Mucosa of descending colon (tissue), 3 donors: ENCODE results near the gene CYTH1. TPM values are rescaled to one million over a fixed set of nuclear protein-coding genes. Genes with fewer than 3 reads are reported as not detected.

Experiments used
- ATAC-seq: fragments of 200-7000 bp; cut with Tn5 transposase; one replicate; pipeline ENCODE4 v1.9.1; 2020; ENCODE audit warnings: mild to moderate bottlenecking, moderate library complexity
- DNase-seq, 3 donors: peaks; one replicate each; pipeline ENCODE4 v3.0.0-alpha.2; 2020
- H3K36me3 ChIP-seq: fragments of 200-600 bp; one replicate; pipeline ENCODE4 v1.8.0; 2021; ENCODE audit warnings: low read depth, mild to moderate bottlenecking
- H3K4me1 ChIP-seq: fragments of 200-600 bp; one replicate; pipeline ENCODE4 v1.8.0; 2021; ENCODE audit warnings: low read depth, mild to moderate bottlenecking
- H3K4me3 ChIP-seq: fragments of 200-600 bp; one replicate; pipeline ENCODE4 v1.8.0; 2021; ENCODE audit warnings: mild to moderate bottlenecking
- H3K9me3 ChIP-seq: fragments of 200-600 bp; one replicate; pipeline ENCODE4 v1.8.0; 2021; ENCODE audit warnings: mild to moderate bottlenecking
- intact Hi-C, 2 donors: fragments of 100-400 bp; cut with DNase I in 1 of 2; cut with micrococcal nuclease in 1 of 2; formaldehyde crosslinking; loops; one replicate each; pipeline versions ENCODE4 v1.11.0 to v1.11.1; 2022; cut with DNase I, micrococcal nuclease
- total RNA-seq, 3 donors: library from RNA; stranded (reverse); fragmentation: NEBNext Ultra II Directional in 2 of 3; extraction: Animal tissue kit (Norgen Biotek cat#: 25700) in 2 of 3; gene quantifications; one replicate each; pipeline versions ENCODE4 v1.2.1 to v1.2.4, GENCODE V29; 2021 to 2023
- TF ChIP-seq, protein P1 (sequence below): fragments of 200-600 bp; IDR thresholded peaks from one replicate; pipeline ENCODE4 v1.8.0; 2022; ENCODE audit warnings: antibody characterized with exemption, mild to moderate bottlenecking
- donor health status: DM: no; HTN: no; CAD: no; lungs with moderate emphysema.
- donor health status: DM: no; HTN: no; CAD: no.
- donor health status: DM: no; HTN: yes; CAD: no.

The CYTH1 gene
- total RNA-seq, 3 donors from 2014 or later, result 60.3 to 99.4 (median 91.6) TPM

DNA sequence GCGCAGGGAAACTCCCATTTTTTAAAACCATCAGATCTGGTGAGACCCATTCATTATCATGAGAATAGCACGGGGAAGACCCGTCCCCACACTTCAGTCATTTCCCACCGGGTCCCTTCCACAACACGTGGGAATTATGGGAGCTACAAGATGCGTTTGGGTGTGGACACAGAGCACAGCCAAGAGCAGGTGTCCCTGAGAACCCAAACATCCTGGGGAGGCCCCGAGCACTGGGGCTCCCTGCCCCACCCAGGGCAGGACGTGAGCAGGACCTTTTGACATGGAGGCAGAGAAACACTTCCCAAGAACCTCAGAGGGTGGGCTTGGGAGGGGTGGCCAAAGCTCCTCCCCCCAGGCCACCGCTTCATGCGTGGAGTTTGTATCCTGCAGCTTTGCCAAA is 115.0 kb downstream of the CYTH1 start:
- H3K36me3 ChIP-seq, result no peaks in the 10 kb centered on the region
- no peak for DNase-seq
- TF ChIP-seq, protein P1, sequence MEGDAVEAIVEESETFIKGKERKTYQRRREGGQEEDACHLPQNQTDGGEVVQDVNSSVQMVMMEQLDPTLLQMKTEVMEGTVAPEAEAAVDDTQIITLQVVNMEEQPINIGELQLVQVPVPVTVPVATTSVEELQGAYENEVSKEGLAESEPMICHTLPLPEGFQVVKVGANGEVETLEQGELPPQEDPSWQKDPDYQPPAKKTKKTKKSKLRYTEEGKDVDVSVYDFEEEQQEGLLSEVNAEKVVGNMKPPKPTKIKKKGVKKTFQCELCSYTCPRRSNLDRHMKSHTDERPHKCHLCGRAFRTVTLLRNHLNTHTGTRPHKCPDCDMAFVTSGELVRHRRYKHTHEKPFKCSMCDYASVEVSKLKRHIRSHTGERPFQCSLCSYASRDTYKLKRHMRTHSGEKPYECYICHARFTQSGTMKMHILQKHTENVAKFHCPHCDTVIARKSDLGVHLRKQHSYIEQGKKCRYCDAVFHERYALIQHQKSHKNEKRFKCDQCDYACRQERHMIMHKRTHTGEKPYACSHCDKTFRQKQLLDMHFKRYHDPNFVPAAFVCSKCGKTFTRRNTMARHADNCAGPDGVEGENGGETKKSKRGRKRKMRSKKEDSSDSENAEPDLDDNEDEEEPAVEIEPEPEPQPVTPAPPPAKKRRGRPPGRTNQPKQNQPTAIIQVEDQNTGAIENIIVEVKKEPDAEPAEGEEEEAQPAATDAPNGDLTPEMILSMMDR, result no peak
- H3K4me3 ChIP-seq, result no peak overlapping the region
- ATAC-seq, result no peak
- intact Hi-C loops, result no loop called here
- peaks cover 8% of the 10 kb centered on the region for H3K4me1 ChIP-seq
- H3K9me3 ChIP-seq, result no peaks in the 10 kb centered on the region

DNA sequence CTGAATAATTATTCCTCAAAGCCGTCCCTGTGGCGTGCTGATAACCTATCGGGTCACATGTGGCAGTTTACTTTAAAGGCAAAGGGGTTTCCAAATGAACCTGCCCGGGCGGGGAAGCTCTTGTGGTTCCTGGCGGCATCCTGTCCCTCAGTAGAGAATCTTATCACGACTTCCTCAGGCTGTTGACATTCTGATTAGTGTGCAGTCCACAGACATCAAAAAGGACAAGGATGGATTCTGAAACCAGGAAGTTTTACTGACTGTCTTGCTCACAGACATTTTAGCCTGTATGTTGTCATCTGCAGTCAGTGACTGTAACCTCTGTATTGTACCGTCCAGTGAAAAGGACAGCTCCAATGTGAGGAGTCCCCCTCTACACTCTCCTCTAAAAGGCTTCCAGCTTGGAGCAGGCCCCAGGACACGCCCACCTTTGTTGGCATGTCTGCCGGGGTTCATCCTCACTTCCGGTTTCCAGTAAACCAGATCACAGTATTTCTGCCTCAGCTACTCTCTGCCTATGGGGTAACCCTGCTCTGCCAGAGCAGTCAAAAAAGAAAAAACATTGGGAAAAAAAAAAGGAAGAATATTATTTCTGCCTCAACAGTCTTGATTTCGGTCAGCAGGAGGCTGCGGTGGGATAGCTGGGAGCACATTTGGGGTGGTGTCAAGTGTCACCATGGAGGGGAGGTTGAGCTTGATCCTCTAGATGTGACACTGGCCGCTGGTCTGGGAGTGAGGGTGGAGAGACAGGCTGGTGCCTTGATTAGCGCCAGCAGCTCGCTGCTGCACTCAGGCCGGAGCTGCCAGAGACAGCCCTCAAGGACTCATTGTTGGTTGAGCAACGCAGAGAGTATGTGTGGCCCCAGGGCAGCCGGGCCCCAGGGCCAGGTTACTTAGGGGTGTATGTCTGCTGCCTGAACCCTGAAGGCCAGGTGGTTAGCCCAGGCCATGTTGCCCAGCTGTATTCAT is 115.8 kb downstream of the CYTH1 start:
- H3K4me1 ChIP-seq, result peaks cover 8% of the 10 kb centered on the region
- H3K36me3 ChIP-seq, result no peaks in the 10 kb centered on the region
- H3K4me3 ChIP-seq, result no peak overlapping the region
- DNase-seq (peak in 1 of 3 donors; percentile 36), ATAC-seq (peak; percentile 22)
- no peaks in the 10 kb centered on the region for H3K9me3 ChIP-seq
- TF ChIP-seq, protein P1, result no peak
- intact Hi-C loops, result no loop called here

DNA sequence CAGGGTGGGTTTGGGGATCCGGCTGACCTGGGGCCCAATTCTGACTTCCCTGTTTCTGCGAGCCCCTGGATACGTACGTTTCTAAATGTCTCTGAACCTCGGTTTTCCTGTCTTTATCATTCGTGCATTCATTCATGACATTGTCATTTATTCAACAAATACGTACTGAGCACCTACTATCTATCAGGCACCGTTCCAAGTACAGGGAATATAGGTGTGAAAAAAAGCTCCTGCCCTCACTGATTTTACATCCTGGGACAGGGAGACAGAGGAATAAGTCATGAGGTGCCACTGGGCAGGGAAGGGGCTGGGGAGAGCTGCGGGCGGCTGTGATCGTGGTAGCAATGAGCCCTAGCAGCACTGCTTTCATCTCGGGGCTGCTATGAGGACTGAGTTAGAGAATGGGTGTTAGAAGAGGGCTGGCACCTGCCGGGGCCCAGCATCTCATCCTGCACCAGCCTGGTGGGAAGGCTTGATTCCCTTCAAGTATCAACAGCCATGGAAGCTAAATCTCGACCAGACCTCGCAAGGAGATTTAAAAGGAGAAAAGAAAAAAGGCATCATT is 116.6 kb downstream of the CYTH1 start:
- TF ChIP-seq, protein P1, result no peak
- ATAC-seq (no peak), DNase-seq (no peak)
- no peaks in the 10 kb centered on the region for H3K36me3 ChIP-seq
- no peaks in the 10 kb centered on the region for H3K9me3 ChIP-seq
- H3K4me1 ChIP-seq, result peaks cover 8% of the 10 kb centered on the region
- H3K4me3 ChIP-seq, result no peak overlapping the region
- intact Hi-C loops, result no loop called here

DNA sequence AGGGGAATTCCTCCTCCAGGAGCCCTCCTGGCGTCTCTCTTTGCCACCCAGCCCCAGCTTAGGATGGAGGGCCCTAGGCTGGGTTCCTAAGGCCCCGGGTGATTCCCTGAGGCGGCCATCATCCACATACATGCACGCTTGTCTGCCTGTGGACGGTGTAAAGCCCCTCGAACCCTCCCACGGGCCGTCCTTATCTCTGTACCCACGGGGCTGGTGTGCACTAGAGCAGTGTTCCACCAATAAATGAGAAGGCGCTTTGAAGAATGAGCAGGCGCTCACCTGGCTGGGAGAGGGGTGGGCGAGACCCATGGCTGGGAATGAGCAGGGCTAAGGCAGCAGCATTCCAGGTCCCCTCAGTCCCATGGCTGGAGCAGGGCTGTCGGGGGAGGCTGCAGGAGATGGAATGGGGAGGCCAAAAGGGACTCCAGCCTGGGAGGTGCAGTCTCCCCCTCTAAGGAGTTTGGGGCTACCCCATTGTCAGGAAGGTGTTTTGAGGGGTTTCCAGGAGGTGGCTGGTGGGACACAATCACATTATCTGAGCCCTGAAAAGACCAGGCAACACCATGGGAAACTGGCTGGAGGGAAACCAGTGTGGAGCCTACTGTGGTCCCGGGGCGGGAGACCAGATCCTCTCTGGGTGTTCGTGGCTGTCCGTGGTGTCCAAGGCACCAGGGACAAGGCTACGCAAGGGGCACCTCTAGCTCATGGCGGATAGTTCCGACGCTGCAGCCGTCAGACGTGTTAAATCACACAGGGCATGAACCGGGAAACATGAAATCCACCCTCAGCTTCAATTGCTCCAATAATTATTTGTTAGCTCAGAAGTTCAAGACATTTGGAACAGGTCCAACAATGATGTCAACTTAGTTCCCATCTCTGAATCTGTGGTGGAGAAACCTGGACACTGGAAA is 117.3 kb downstream of the CYTH1 start:
- no peak overlapping the region for H3K4me3 ChIP-seq
- H3K4me1 ChIP-seq, result peaks cover 8% of the 10 kb centered on the region
- no peaks in the 10 kb centered on the region for H3K9me3 ChIP-seq
- intact Hi-C loops, result no loop called here
- H3K36me3 ChIP-seq, result no peaks in the 10 kb centered on the region
- no peak for ATAC-seq
- TF ChIP-seq, protein P1, result no peak
- no peak for DNase-seq

DNA sequence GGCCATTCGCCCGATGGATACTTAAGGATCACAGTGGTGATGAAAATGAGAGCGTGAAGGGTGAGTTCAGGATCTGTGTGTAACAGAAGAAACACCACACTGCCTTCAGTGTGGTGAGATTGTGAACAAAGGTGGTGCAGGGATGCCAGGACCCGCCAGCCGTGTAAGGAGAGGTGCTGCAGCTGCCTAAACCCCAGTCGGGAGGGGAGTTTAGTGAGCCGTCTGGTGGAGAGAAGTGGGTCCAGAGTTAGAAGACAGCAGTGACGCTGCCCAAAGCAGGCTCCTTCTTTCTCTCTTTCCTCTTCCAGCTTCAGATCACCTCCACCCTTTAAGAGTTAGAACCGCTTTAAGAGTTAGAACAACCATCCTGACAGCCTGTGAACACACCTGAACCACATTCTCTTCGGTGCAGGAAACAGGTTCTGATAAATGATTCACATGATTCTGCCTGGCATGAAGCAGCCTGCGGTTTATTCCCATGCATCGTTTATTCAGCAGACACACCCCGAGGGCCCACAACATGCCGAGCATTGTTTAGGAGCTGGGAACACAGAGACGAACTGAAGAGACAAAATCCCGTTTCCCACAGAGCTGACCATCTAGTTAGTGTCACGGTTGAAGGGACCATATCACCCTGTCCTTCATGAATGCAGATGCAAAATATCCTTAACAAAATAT is 120.8 kb downstream of the CYTH1 start:
- TF ChIP-seq, protein P1, result no peak
- H3K4me3 ChIP-seq, result no peak overlapping the region
- ATAC-seq (peak; percentile 67), DNase-seq (peak in 1 of 3 donors; percentile 18)
- H3K9me3 ChIP-seq, result no peaks in the 10 kb centered on the region
- no peaks in the 10 kb centered on the region for H3K36me3 ChIP-seq
- H3K4me1 ChIP-seq, result peaks cover 6% of the 10 kb centered on the region
- intact Hi-C loops, result no loop called here
